GM12872 (cell line): ENCODE data around the gene GUSB.

Experiments
- CTCF ChIP-seq: IDR thresholded peaks from 3 replicates; pipeline ENCODE4 v1.5.1; 2011; ENCODE audit warnings: low read depth, mild to moderate bottlenecking, low read length, moderate library complexity; ENCODE audit not compliant: insufficient read depth

The GUSB gene

DNA sequence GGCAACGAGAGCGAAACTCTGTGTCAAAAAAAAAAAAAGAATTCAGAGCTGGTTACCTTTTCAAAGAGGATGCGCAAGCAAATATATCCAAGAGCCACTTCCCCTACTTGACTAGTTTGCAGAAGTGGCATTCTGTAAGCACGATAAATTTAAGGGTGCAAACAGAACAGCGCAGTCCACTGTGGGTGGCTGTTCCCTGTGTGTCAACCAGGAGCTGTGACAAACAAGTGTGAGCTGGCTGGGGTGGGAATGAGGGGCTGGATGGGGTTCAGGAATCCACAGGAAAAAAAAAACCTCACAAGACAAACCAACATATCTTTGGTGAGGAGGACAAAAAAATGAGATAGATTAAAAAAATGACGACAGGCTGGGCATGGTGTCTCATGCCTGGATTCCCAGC is 15.9 kb downstream of the GUSB start:
- no peak for TF ChIP-seq CTCF

DNA sequence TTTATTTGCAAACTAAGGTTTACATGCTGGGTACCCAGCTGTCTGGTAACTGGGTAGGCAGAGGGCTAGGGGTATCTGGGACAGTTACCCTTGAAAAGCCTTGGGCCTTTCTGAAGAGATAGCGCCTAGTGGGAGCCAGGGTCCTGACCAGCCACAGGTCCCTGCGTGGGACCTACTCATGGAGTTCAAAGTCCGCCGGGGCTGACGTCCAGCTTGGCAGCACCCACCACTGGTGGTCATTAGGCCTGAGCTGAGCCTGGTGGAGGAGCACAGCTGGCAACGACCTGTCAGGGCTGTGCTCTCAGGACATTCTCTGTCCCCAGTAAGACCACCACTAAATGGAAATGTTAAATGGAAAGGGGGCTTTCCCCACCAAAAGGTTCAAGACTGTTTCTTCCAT is 20.0 kb downstream of the GUSB start:
- TF ChIP-seq CTCF: no peak

DNA sequence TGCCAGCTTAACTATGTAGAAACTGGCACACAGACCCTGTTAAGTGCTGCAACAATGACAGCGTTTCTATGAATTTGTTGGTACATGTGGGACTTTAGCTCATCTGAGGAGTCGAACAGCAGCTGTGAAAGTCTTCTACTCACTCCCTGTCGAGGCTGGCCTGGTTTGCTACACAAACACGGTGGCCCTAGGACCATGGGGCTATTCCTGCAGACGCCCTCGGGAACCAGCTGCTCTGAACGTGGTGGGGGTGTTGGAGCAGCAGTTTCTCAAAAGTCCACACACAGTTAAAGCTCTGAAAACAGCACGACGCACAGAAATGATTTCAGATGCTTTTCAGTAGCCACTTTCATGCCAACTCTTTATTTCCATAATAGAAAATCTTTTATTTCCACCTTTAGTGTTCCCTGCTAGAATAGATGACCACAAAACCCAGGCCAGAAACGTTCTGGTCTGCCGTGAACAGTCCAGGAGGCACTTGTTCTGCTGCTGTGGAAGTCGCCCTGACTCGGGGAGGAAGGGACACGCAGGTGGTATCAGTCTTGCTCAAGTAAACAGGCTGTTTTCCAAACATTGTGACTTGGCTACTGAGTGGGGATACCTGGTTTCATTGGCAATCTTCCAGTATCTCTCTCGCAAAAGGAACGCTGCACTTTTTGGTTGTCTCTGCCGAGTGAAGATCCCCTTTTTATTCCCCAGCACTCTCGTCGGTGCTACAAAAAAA is 21.5 kb downstream of the GUSB start:
- TF ChIP-seq CTCF: no peak

DNA sequence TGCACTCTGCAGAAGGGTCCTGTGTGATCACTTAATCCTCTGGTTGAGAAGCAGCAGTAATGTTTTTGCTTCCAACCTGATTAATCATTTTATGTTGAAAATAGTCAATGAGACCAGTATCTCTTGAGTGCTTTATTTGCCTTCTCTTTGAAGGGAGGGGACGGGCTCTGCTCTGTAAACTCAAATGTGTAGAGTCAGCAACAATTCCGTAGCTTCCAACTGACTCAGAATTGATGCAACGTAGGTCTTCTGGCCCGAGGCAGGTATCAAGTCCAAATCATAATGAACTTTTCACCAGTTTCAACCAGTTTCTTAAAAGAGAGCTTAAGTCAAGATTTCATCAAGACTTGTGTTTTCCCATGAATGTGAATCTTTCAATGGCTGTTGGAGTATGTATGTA is 26.3 kb downstream of the GUSB start:
- no peak for TF ChIP-seq CTCF

DNA sequence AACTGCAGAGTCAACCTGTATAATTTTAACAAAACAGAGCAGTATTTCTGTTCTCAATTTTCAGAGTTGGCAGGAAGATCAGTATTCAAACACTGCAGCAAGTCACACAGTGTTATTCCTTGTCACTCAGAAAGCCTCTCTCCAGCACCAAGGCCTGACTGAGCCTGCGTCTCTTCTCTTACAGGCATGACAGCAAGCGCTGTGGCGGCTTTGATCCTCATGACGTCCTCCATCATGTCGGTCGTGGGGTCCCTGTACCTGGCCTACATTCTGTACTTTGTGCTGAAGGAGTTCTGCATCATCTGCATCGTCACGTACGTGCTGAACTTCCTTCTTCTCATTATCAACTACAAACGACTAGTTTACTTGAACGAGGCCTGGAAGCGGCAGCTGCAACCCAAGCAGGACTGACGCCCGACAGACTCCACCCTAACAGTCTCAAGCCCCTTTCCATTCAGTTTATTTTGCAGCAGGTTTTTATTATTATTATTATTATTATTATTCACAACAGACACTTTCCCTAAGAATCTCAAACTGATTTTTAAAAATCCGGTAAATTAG is 28.0 kb downstream of the GUSB start:
- no peak for TF ChIP-seq CTCF

- no peak for TF ChIP-seq CTCF
Measured at GRCh38 chr7:65953001-65953720, 28.9 kb downstream of the GUSB start.

- TF ChIP-seq CTCF: no peak
Measured at GRCh38 chr7:65951837-65952578, 30.0 kb downstream of the GUSB start.
